Measurements from ENCODE around the gene SLC25A3.
"Not testable (repeated sequence)": the region's sequence is repeated elsewhere in the genome, so short reads cannot be mapped to it uniquely, and the experiment has no call there.

The SLC25A3 gene

GRCh38 chr12:98595243-98595988, 1.9 kb downstream of the SLC25A3 start:
- no peak for DNase-seq

- DNase-seq = not testable (repeated sequence)
These were observed 3.8 kb downstream of the SLC25A3 start for GRCh38 chr12:98597313-98597712.

GRCh38 chr12:98601924-98602323, 8.4 kb downstream of the SLC25A3 start:
- DNase-seq = no peak

GRCh38 chr12:98606359-98606988, 13.0 kb downstream of the SLC25A3 start:
- no peak for DNase-seq

GRCh38 chr12:98610596-98610995, 17.1 kb downstream of the SLC25A3 start:
- DNase-seq = no peak

GRCh38 chr12:98612696-98613334, 19.3 kb downstream of the SLC25A3 start:
- DNase-seq = no peak

GRCh38 chr12:98618952-98619351, 25.5 kb downstream of the SLC25A3 start:
- no peak for DNase-seq

GRCh38 chr12:98635657-98636323, 42.3 kb downstream of the SLC25A3 start:
- no peak for DNase-seq

GRCh38 chr12:98637068-98637467, 43.6 kb downstream of the SLC25A3 start:
- DNase-seq = no peak

GRCh38 chr12:98638009-98638408, 44.5 kb downstream of the SLC25A3 start:
- no peak for DNase-seq

- no peak for DNase-seq
These were observed 46.0 kb downstream of the SLC25A3 start for GRCh38 chr12:98639491-98639890.

GRCh38 chr12:98642801-98643200, 49.3 kb downstream of the SLC25A3 start:
- DNase-seq = not testable (repeated sequence)

- no peak for DNase-seq
These were observed 50.9 kb downstream of the SLC25A3 start for GRCh38 chr12:98644433-98644711.

- DNase-seq = peak; percentile 99
These were observed 51.5 kb downstream of the SLC25A3 start, which contains the start of the genes APAF1 and IKBIP for GRCh38 chr12:98644712-98645571. APAF1 (plus strand) TSS chr12:98645290; CDS start chr12:98648360, 3,070 bp downstream. IKBIP (minus strand) TSS chr12:98644788; CDS start chr12:98644701, 87 bp downstream.

- DNase-seq = no peak
These were observed 52.1 kb downstream of the SLC25A3 start for GRCh38 chr12:98645572-98646067.

GRCh38 chr12:98646294-98647090, 53.0 kb downstream of the SLC25A3 start:
- DNase-seq = no peak

- no peak for DNase-seq
These were observed 57.8 kb downstream of the SLC25A3 start for GRCh38 chr12:98651328-98651727.

- no peak for DNase-seq
These were observed 60.5 kb downstream of the SLC25A3 start for GRCh38 chr12:98653866-98654493.
